Keratinocyte (primary cell): ENCODE data around the gene C1orf174.

Experiments
- EZH2 ChIP-seq: IDR thresholded peaks from one replicate; pipeline ENCODE4 v1.6.1; 2012; ENCODE audit warnings: inconsistent platforms, mild to moderate bottlenecking, low read length, moderate library complexity
- TF ChIP-seq, protein P1 (sequence below), 3 experiments: IDR thresholded peaks in 1 of 3; conservative IDR thresholded peaks in 1 of 3; optimal IDR thresholded peaks in 1 of 3; 2 replicates in 2 of 3; 3 replicates in 1 of 3; pipeline versions ENCODE3 to v1.5.1; 2011; ENCODE audit warnings: low read length in 3 of 3, mild to moderate bottlenecking in 3 of 3, moderate library complexity in 2 of 3, control low read depth in 1 of 3, inconsistent platforms in 1 of 3; ENCODE audit not compliant: insufficient read depth in 2 of 3; ENCODE audit errors: extremely low read depth in 1 of 3

DNA sequence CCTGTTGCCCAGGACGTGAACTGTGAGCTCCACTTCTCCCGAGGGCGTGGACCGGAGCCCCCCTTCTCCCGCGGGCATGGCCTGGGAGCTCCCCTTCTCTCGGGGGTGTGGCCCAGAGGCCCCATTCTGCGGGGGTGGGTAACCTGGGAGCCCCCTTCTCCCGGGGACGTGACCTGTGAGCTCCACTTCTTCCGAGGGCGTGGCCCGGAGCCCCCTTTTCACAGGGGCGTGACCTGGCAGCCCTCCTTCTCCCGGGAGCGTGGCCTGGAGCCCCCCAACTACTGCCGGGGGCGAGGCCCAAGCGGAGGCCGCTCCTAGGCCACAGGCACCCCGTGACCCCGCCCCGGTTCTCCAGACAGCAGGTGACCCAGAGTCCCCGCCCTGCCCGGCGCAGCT lies 320 bp downstream of the C1orf174 start:
- TF ChIP-seq, protein P1, sequence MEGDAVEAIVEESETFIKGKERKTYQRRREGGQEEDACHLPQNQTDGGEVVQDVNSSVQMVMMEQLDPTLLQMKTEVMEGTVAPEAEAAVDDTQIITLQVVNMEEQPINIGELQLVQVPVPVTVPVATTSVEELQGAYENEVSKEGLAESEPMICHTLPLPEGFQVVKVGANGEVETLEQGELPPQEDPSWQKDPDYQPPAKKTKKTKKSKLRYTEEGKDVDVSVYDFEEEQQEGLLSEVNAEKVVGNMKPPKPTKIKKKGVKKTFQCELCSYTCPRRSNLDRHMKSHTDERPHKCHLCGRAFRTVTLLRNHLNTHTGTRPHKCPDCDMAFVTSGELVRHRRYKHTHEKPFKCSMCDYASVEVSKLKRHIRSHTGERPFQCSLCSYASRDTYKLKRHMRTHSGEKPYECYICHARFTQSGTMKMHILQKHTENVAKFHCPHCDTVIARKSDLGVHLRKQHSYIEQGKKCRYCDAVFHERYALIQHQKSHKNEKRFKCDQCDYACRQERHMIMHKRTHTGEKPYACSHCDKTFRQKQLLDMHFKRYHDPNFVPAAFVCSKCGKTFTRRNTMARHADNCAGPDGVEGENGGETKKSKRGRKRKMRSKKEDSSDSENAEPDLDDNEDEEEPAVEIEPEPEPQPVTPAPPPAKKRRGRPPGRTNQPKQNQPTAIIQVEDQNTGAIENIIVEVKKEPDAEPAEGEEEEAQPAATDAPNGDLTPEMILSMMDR (optimal IDR thresholded peaks at IDR 0.05 in 1 of 3, IDR thresholded peaks at IDR 0.05 in 1 of 3, conservative IDR thresholded peaks at IDR 0.05 in 1 of 3; ENCODE audit: extremely low read depth in 1 of 3, insufficient read depth in 2 of 3, low read length in 3 of 3): peak in 1 of 3 experiments; percentile 6
- no peak for TF ChIP-seq EZH2
